Body of pancreas (tissue), 4 donors: ENCODE data around the gene CARD8.

Experiments used
- CTCF ChIP-seq, 7 experiments: fragments of 450-650 bp in 4 of 7; fragments of 200-600 bp in 3 of 7; sonication (generic) in 3 of 7; IDR thresholded peaks; one replicate each; pipeline ENCODE4 v1.5.1; 2016 to 2019; ENCODE audit warnings: antibody characterized with exemption in 7 of 7
- POLR2A ChIP-seq, 3 donors: fragments of 450-650 bp; IDR thresholded peaks; one replicate each; pipeline ENCODE4 v1.6.1; 2016; ENCODE audit warnings: antibody characterized with exemption in 3 of 3, mild to moderate bottlenecking in 2 of 3

- TF ChIP-seq CTCF (IDR thresholded peaks at IDR 0.05) (no peak), POLR2A (IDR thresholded peaks at IDR 0.05) (no peak)
These were observed 63.0 kb downstream of the CARD8 start for GRCh38 chr19:48192750-48193149.
